NCI-H2107 treated with DMSO at 0.1 percent for 48 hours (cell line): ENCODE results near the gene COMMD1.
"Not testable (repeated sequence)": the region's sequence is repeated elsewhere in the genome, so short reads cannot be mapped to it uniquely, and the experiment has no call there.

Experiments used
- DNase-seq: peaks from one replicate; lab custom pipeline; 2025; ENCODE audit not compliant: unreplicated experiment; lab: John Stamatoyannopoulos, UW

Gene COMMD1

DNA sequence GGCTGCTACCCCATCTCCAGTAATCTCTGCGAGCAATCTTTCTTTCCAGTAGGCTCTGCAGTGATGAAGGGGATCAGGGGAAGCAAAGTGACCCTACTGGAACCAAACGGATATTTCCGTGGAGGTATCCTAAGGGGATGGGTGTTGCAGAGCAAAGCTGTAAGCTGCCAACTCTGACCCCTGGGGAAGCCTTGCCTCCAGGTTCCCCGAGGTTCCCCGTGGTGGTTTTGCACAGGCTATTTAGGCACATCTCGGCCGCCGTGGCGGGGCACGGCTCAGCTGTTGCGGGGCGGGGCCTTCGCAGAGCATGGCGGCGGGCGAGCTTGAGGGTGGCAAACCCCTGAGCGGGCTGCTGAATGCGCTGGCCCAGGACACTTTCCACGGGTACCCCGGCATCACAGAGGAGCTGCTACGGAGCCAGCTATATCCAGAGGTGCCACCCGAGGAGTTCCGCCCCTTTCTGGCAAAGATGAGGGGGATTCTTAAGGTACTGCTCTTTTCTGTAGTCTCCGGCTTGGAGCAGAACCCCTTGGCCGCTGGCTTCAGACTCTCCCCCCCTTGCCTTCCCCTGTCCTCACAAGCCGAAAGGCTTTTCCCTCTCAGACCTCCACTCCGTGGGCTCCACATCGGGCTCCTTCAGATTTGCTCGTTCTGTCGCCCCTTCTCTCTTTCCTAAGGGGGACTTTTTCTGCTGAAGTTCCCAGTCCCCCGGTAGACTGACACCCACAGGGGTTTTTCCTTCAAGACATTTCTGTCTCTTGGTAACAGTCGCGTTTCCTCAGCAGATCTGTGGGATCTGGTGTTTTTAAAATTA is at the start of gene COMMD1:
Gene COMMD1, plus strand, starts transcription at position 303 of the 814 bp plus-strand sequence. Its CDS starts 5 bp downstream, at position 308.
- peak; percentile 31 for DNase-seq

DNA sequence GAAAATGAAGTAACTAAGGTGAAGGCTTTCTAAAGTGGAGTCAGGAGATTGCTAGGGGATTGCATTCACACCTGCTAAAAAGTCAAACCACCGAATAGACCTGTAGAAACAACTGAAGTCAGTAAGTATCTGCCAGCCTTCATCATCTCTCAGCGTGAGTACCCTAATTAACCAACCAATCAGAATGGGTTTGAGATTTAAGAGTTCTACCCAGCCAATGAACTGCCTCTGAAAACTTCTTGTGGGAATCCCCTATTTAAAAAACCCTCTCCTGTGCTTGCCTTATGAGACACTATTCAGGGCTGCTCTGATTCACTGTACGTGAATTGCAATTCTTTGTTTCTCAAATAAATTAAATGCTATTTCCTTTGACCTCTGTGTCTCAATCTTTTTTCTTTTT is 48.2 kb upstream of the COMMD1 start:
- DNase-seq, result no peak

DNA sequence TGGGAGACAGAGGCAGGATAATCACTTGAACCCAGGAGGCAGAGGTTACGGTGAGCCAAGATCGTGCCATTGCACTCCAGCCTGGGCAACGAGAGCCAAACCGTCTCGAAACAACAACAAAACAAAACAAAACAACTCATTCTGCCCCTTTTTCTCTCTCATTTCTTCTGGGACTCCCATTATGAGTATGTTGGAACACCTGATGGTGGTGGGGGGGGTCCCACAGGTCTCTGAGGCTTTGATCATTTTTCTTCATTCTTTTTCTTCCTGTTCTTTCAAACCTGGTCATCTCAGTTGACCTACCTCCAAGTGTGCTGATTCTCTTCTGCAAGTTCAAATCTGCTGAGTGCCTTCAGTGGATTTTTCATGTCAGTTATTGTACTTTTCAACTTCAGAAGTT is 43.4 kb upstream of the COMMD1 start:
- no peak for DNase-seq

DNA sequence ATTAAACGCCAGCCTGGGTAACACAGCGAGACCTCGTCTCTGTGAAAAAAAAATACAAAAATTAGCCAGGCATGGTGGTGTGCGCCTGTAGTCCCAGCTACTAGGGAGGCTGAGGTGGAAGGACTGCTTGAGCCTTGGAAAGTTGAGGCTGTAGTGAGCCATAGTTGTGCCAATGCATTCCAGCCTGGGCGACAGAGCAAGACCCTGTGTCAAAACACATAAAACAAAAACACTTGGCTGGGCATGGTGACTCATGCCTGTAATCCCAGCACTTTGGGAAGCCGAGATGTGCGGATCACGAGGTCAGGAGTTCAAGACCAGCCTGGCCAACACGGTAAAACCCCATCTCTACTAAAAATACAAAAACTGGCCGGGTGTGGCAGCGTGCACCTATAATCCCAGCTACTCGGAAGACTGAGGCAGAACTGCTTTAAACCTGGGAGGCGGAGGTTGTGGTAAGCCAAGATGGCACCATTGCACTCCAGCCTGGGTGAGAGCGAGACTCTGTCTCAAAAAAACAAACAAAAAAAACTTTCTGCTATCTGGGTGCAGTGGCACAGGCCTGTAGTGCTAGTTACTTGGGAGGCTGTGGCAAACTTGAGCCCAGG is 38.9 kb upstream of the COMMD1 start:
- DNase-seq, result not testable (repeated sequence)

DNA sequence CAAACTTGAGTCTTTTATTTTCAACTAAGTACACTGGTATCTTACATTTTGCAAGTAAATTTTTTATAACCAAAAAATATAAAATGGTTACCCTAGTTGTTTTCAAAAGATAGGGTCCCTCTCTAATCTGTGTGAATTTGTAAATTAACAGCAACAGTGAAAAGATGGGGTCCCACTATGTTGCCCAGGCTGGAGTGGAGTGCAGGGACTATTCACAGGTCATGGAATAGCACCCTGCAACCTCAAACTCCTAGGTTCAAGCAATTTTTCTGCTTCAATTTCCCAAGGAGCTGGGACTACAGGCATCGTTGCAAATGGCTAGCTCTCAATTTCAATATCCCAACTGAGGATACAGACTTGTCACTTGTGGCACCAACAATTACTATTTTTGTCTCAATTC is 29.1 kb upstream of the COMMD1 start:
- no peak for DNase-seq

DNA sequence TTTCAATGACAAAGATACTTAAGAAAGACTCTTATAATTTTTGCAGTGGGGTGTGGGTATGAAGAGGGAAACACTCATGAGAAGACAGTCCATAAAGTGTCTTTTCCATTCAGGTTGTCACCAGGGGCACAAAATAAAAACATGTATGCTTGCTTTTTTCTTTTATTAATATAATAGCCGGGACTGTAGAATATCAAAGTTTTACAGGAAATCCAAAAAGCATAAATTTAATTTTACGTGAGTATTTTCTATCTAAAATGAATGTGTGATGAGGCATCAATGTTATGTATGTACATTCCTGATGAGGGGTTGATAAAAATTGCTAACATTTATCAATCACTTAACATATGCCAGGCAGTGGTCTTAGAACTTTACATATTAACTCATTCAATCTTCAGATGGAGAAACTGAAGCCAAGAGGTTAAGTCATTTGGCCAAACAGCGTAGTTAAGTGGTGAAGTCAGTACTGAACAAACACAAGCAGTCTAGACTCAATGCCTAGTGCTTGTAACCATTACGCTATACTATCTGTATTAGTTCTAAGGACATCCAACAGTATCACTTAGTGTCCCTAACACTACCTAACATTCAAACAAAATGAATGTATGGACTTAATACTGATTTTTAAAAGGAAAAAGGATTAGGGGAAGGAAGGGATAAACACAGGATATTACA is 27.8 kb upstream of the COMMD1 start:
- no peak for DNase-seq

DNA sequence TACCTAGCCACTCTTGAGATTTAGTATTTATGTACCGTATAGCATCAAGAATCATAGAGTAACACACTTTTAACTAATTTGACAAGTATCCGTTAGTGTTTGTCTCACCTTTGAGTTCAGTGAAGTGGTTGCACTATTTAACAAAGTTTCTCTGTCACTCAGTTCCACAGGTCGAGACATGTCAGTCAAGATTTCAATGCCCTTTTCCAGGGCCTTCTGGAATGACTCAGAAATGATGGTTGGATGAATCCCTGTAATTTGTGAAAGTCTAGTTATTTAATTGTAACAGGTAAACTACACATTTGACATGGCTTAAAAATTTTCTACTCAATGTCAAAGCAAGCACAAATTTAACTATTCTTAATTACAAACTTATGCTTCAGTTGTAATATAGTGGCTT is 26.7 kb upstream of the COMMD1 start:
- no peak for DNase-seq

DNA sequence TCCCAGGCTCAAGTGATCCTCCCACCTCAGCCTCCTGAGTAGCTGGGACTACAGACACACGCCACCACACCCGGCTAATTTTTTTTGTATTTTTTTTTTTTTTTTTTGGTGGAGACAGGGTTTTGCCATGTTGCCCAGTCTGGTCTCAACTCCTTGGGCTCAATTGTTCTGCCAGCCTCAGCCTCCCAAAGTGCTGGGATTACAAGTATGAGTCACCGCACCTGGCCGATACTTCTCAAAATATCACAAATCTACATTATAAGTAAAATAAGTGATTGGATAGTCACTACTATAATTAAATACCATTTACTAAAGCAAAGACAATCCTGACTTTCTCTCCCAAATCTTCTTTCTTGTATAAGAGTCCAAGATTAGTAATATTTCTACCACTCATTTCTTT is 26.1 kb upstream of the COMMD1 start:
- not testable (repeated sequence) for DNase-seq

DNA sequence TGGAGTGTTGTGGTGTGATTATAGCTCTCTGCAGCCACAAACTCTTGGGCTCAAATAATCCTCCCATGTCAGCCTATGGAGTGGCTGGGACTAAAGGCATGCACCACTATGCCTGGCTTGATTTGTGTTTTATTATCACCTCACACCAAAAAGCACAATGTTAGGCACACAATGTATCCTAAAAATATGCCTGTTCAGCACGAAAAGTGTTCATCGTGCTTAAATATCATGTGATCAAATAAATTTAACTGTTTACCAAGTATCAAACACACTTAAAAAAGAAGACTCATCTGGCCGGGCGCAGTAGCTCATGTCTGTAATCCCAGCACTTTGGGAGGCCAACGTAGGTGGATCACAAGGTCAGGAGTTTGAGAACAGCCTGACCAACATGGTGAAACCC is 22.6 kb upstream of the COMMD1 start:
- no peak for DNase-seq

DNA sequence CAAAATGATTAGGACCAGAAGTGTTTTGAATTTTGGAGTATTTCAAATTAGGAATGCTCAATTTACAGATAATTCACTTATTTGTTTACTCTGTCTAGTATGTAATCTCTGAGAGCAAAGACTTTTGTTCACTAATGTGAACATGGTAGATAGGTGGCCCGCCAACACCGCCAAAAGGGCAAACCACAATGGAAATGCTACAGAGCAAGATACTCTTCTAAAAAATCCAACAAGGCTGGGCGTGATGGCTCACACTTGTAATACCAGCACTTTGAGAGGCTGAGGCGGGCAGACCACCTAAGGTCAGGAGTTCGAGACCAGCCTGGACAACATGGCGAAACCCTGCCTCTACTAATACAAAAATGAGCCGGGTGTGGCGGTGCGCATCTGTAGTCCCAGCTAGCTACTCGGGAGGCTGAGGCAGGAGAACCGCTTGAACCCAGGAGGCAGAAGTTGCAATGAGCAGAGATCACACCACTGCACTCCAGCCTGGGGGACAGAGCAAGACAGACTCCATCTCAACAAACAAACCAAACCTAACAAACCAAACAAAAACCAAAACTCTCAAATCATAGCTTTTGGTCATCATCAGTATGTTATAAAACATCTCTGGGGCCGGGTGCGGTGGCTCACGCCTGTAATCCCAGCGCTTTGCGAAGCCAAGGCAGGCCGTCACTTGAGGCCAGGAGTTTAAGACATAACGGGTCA is 19.4 kb upstream of the COMMD1 start:
- no peak for DNase-seq

DNA sequence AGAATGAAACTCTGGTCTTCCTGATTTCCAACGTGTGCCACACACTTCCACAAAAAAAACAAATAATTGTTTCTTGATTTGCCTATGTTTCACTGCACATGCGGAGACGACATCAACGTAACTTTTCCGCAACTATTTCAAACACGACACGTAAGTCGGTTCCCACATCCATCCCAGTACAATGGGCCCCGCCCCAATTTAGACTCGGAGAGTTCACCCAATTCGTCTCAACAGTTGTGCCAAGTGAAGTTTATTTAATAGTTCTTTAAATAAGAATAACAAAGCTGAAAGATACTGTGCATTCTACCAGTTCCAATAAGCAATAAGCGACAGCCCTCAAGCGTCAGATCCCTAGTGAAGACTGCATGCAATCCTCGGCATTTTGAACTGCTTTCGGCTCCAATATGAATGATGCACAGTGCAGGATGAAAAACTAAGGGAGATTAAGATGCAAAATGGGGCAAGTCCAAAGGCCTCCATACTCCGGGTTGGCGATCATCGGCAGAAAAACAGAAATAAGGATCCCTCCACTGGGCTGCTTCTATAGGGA is 17.7 kb upstream of the COMMD1 start:
- DNase-seq, result no peak

DNA sequence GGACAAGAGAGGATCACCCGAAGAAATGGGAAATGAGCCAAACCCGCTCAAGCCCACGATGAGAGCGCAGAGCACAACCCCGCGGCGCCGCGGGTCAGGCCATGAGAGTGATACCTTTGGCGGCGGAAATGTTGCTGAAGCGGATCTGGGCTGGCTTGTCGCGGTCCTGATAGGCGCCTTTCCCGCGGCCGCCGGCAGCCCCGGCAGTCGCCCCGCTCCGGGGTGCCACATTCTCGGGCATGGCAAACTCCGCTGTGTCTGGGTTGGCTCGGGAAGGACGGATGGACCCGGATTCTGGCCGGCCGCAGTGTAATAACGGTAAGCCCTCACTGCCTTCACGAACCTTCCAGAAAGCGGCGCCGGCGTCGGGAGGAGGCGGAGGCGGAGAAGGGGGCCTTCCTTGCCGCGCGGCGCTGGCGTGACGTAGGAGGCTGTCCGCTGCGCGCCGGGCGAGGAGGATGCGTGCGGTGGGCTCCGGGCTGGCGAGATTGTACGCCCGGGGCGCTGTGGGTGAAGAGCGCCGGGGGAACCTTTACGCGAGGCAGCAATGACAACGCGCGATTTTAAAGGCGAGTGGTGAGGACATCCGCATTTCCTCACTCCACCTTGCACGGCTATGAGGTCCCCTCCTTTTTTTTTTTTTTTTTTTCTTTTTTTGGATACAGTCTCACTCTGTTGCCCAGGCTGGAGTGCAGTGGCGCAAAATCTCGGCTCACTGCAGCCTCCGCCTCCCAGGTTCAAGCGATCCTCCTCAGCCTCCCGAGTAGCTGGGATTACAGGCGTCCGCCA is 17.0 kb upstream of the COMMD1 start, which contains the start of gene CCT4:
Gene CCT4, minus strand, starts transcription at position 390 of the 789 bp plus-strand sequence. Its CDS starts 149 bp downstream, at position 241.
- DNase-seq, result peak; percentile 58

DNA sequence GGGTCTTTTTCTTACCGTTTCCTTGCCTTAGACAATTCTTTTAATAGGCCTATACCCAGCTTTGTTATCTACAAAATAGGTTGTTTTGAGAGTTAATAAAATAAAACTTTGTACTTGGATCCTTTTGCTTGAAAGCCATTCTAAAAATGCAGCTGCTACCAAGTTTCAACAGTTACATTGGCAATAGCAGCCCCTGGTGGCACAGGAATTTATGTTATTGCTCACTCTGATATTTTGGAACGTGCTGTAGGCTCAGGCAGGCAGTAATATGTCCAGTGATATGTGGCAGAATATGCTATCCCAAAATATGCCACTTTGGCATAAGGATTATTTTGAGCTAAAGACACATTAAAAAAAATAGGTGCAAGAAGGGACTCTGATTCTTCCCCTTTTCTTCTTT is 6.7 kb upstream of the COMMD1 start:
- DNase-seq, result peak; percentile 17

DNA sequence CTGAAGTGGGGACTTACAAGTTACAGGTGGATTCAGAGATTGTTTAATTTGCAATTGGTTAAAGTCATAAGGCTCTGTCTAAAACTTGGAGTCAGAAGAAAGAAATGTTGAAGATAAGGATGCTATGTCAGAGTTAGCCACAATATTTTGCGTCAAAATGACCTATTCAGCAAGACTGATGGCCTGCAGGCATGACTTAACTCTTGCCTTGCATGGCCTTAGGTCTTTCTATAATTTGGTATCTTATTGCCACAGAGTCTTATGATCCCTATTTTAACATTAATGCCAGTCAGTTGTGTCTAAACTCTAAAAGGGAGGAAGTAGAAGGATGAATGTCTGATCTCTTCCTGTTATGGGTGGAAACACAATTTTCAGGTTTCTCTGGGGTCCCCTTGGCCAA is 5.2 kb upstream of the COMMD1 start:
- DNase-seq, result no peak

DNA sequence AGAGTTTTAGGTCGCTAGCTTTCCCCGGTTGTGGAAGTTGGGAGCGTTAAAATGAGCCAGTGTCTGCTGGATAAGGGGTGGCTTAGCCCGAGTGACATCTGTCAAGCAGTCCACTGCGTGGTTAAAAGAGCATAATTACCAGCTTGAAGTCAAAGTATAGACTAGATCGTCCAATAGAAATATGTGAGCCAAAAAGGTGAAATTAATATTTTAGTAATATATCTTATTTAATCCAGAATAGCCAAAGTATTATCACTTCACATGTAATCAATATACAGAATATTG is 654 bp downstream of the COMMD1 start:
- no peak for DNase-seq

DNA sequence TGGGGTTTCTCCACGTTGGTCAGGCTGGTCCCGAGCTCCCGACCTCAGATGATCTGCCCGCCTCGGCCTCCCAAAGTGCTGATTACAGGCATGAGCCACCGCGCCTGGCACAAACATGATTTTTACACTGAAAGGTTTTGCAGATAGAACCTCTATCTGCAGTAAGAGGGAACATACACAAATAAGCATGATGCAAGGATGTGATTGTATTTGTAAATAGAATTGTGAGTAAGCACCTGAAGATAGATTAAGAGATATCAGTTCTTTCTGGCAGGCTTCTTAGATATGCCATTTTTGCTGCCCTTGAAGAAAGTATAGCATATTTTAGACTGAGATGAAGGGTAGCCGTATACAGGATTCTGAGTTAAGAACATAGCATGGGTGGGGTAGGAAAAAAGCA is 3.6 kb downstream of the COMMD1 start:
- no peak for DNase-seq

DNA sequence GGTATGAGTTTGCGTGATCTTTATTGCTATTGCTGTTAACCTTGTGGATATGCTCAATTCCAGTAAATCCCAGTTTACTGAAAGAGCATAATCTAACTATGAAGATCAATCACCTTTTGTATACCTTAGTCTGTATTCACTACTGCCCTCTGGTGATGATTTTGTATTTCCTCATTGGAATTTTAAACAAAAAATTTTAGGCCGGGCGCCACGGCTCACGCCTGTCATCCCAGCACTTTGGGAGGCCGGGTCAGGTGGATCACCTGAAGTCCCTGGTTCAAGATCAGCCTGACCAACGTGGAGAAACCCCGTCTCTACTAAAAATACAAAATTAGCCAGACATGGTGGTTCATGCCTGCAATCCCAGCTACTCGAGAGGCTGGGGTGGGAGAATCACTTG is 5.1 kb downstream of the COMMD1 start:
- no peak for DNase-seq

DNA sequence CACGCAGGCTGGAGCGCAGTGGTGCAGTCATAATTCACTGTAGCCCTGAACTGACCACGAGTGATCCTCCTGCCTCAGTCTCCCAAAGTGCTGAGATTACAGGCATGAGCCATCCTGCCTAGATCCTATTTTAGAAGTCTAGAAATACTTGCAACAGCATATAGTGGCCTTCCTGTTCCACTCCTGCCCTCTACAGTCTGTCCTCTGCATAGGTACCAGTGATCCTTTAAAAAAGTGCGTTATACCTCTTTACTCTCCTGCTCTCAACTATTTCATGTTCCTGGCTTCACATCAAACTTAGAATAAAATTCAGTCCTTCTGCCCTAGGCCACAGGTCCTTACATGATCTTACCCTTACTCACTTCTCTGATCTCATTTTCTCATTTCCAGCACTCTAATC is 6.0 kb downstream of the COMMD1 start:
- no peak for DNase-seq

DNA sequence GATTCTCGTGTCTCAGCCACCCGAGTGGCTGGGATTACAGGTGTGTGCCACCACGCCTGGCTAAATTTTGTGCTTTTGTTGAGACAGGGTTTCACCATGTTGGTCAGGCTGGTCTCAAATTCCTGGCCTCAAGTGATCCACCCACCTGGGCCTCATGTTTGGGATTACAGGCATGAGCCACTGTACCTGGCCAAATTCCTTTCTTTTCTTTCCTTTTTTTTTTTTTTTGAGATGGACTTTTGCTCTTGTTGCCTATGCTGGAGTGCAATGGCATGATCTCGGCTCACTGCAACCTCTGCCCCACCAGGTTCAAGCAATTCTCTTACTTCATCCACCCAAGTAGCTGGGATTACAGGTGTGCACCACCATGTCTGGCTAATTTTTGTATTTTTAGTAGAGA is 9.3 kb downstream of the COMMD1 start:
- not testable (repeated sequence) for DNase-seq

DNA sequence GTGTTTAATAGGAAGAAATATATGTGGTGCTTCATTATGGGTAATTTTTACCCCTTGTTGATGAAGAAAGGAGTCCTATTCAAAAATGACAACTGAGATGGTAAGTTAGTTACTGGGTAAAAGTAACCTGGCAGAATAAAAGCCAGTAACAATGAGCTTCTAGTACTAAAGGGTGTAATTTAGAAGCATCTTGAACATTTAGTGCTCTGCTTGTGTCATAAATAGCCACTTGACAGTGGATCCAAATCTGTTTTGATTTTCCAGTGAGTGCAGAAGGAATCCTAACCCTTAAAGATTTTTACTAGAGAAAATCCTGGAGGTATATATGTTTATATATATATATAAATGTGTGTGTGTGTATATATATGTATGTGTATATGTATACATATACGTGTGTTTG is 15.1 kb downstream of the COMMD1 start:
- DNase-seq, result no peak

DNA sequence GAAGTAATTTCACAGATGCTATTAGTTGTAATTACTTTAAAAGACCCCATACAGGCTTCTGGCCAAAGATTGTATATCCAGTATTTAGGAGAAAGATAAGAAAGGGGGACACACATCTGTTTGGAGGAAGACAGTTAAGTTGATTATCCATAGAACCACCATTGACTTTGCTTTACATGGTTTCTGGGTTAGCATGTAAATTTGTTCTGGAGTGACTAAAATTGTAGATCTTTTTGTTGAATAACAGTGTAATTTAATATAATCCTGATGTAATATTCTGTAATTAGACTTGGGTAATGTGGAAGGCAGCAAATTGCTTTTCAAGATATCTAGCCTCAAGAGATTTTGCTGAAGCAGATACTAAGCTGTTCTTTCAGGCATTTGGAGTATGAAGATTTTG is 17.2 kb downstream of the COMMD1 start:
- no peak for DNase-seq
